Uterine smooth muscle cell (primary cell): ENCODE results near the gene TAAR8. TPM values are rescaled to one million over a fixed set of nuclear protein-coding genes. Genes with fewer than 3 reads are reported as not detected.

Experiments used
- total RNA-seq: library from RNA; depleted of rRNA; stranded (reverse); fragments of >200 nt; gene quantifications from 2 replicates; pipeline ENCODE4 v1.2.3, GENCODE V29; 2014

The TAAR8 gene
- not detected in 2 replicates for total RNA-seq

GRCh38 chr6:132552372-132552771, at the start of gene TAAR8:
TSS of gene TAAR8 (plus strand) at chr6:132552672. CDS start at chr6:132552693, 21 bp downstream.

GRCh38 chr6:132512638-132513632, 39.5 kb upstream of the TAAR8 start, which contains the start of gene STX7:
TSS of gene STX7 (minus strand) at chr6:132513116. CDS start at chr6:132503530, 9,586 bp downstream.

GRCh38 chr6:132537977-132538376, 14.5 kb upstream of the TAAR8 start, which contains the start of gene TAAR9:
TSS of gene TAAR9 (plus strand) at chr6:132538277. CDS start at chr6:132538290, 13 bp downstream.

GRCh38 chr6:132570221-132570777, 17.8 kb downstream of the TAAR8 start, which contains the start of gene TAAR6:
TSS of gene TAAR6 (plus strand) at chr6:132570322. CDS start at chr6:132570322, 0 bp downstream.

GRCh38 chr6:132589454-132589853, 37.0 kb downstream of the TAAR8 start, which contains the start of gene TAAR5:
TSS of gene TAAR5 (minus strand) at chr6:132589741. CDS start at chr6:132589686, 55 bp downstream.

Other genes starting within 250 kb of the TAAR8 start
- 21.8 and 44.4 TPM in 2 replicates for gene MOXD1, start 151.2 kb upstream of the TAAR8 start, total RNA-seq
- gene STX7, start 39.6 kb upstream of the TAAR8 start, total RNA-seq, result 46.9 and 57.2 TPM in 2 replicates
- gene TAAR9, start 14.4 kb upstream of the TAAR8 start, total RNA-seq, result not detected in 2 replicates
- gene TAAR6, start 17.6 kb downstream of the TAAR8 start, total RNA-seq, result not detected in 2 replicates
- not detected in 2 replicates for gene TAAR5, start 37.1 kb downstream of the TAAR8 start, total RNA-seq
- not detected in 2 replicates for gene TAAR2, start 71.6 kb downstream of the TAAR8 start, total RNA-seq
- gene TAAR1, start 106.5 kb downstream of the TAAR8 start, total RNA-seq, result not detected in 2 replicates
- gene VNN1, start 161.4 kb downstream of the TAAR8 start, total RNA-seq, result under 0.01 TPM in 1 of 2 replicates, not detected in the other
- not detected in 2 replicates for gene VNN2, start 205.2 kb downstream of the TAAR8 start, total RNA-seq
- 6.3 and 6.4 TPM in 2 replicates for gene SLC18B1, start 246.0 kb downstream of the TAAR8 start, total RNA-seq